K562 (cell line): ENCODE results near the gene KRT71. TPM values are rescaled to one million over a fixed set of nuclear protein-coding genes. Genes with fewer than 3 reads are reported as not detected.

ENCODE experiments used
- CTCFL ChIP-seq: IDR thresholded peaks from 2 replicates; pipeline ENCODE4 v1.6.1; 2011; ENCODE audit warnings: borderline replicate concordance, low read depth, mild to moderate bottlenecking, moderate library complexity, low read length; ENCODE audit not compliant: insufficient read depth, poor library complexity, severe bottlenecking
- ELF2 ChIP-seq: fragments of 250-450 bp; sonication (Bioruptor Pico); IDR thresholded peaks from 2 replicates; pipeline ENCODE4 v1.5.0; 2021; ENCODE audit warnings: mild to moderate bottlenecking
- HIVEP1 ChIP-seq: fragments of 250-450 bp; sonication (Bioruptor Pico); IDR thresholded peaks from 2 replicates; pipeline ENCODE4 v1.4.0; 2020; ENCODE audit warnings: mild to moderate bottlenecking
- HNRNPLL ChIP-seq: fragments of 200-400 bp; formaldehyde crosslinking; IDR thresholded peaks from 2 replicates; pipeline ENCODE4 v1.6.1; 2017; ENCODE audit warnings: low read length, low read depth, mild to moderate bottlenecking; ENCODE audit not compliant: poor library complexity, severe bottlenecking
- MECOM ChIP-seq: fragments of 250-450 bp; sonication (Bioruptor Pico); IDR thresholded peaks from 2 replicates; pipeline ENCODE4 v1.8.0; 2022; ENCODE audit warnings: inconsistent platforms
- MLLT1 ChIP-seq, 2 experiments: fragments of 450-650 bp; IDR thresholded peaks; 2 replicates each; pipeline ENCODE4 v1.6.1; 2016
- PHB2 ChIP-seq: fragments of 450-650 bp; IDR thresholded peaks from 2 replicates; pipeline ENCODE4 v1.6.1; 2017; ENCODE audit warnings: low read depth
- POU5F1 ChIP-seq: fragments of 150-350 bp; IDR thresholded peaks from 2 replicates; pipeline ENCODE4 v1.6.1; 2014; ENCODE audit warnings: borderline replicate concordance, low read length, low read depth, mild to moderate bottlenecking; ENCODE audit not compliant: partially characterized antibody
- U2AF1 ChIP-seq: fragments of 200-400 bp; formaldehyde crosslinking; optimal IDR thresholded peaks from 2 replicates; pipeline ENCODE3; 2017; ENCODE audit warnings: mild to moderate bottlenecking, low read depth, low read length, moderate library complexity
- ZNF584 ChIP-seq: fragments of 200-800 bp; sonication (Bioruptor generic); IDR thresholded peaks from 2 replicates; pipeline ENCODE4 v1.6.1; 2016; ENCODE audit warnings: low read depth, mild to moderate bottlenecking, missing genetic modification characterization, missing compliant biosample characterization
- polyA plus RNA-seq, 8 experiments: library from polyadenylated mRNA; depleted of rRNA in 4 of 8; stranded (reverse) in 5 of 8; unstranded in 3 of 8; fragments of >200 nt; fragmentation: Nextera tagmentation in 2 of 8; fragmentation: Illumina TruSeq in 1 of 8; extraction: Ambion mirVana in 2 of 8; extraction: Trizol in 1 of 8; gene quantifications; 2 replicates each; pipeline versions ENCODE4 v1.2.1 to v1.2.3, GENCODE V29; 2011 to 2014; ENCODE audit warnings: inconsistent platforms in 1 of 8, missing spikeins in 1 of 8
- total RNA-seq, 7 experiments: library from RNA; depleted of rRNA in 6 of 7; stranded (reverse); fragments of >200 nt in 6 of 7; fragmentation: Illumina TruSeq in 2 of 7; extraction: Trizol in 2 of 7; gene quantifications; 2 replicates each; pipeline versions ENCODE4 v1.2.1 to v1.2.3, GENCODE V29; 2011 to 2021; ENCODE audit warnings: low replicate concordance in 1 of 7

The KRT71 gene
- total and polyA plus RNA-seq, 9 of the 15 experiments (the other 6 are each of a cell fraction or from before 2014, with no cell fraction given): not detected

GRCh38 chr12:52591521-52591920 lies 38.6 kb upstream of the KRT71 start (continued):
- no peak for TF ChIP-seq ZNF584
- TF ChIP-seq HNRNPLL: no peak
- TF ChIP-seq MLLT1 (IDR thresholded peaks at IDR 0.05): no peak
- no peak for TF ChIP-seq U2AF1
- no peak for TF ChIP-seq POU5F1
- no peak for TF ChIP-seq HIVEP1 (CRISPR knock-in tag)
- no peak for TF ChIP-seq PHB2
- no peak for TF ChIP-seq CTCFL
- no peak for TF ChIP-seq ELF2 (CRISPR knock-in tag)
- TF ChIP-seq MECOM (CRISPR knock-in tag): no peak
